Measurements from ENCODE around the gene HSPG2. TPM values are rescaled to one million over a fixed set of nuclear protein-coding genes. Genes with fewer than 3 reads are reported as not detected.
A peak's percentile ranks its signal among the peaks of the same experiment; 100 is the strongest.
"Not testable (repeated sequence)": the region's sequence is repeated elsewhere in the genome, so short reads cannot be mapped to it uniquely, and the experiment has no call there.

HSPG2 gene
- total RNA-seq, 6 experiments from 2014 or later = 275 to 430 (median 297) TPM

DNA sequence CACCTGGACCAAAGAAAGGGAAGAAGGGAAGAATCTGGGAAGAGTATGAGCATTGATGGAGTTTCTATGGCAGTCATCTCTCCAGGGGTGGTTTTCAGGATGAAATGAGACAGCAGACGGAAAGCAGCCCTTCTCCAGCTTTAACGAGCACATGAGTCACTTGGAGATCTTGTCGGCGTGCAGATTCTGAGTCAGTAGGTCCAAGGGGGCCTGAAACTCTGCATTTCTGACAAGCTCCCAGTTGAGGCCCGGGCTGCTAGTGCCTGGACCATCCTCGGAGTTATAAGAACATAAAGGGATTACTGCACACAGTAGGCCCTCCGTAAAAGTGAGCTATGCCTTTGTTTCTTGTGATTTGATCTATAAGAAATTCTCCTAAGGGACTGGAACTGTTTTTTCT, 17.6 kb downstream of the HSPG2 start:
- H3K36me3 Mint-ChIP-seq (ENCODE audit: low read depth) = peaks cover 37% of the 10 kb centered on the region
- no peaks in the 10 kb centered on the region for H3K9me3 Mint-ChIP-seq
- no peaks in the 10 kb centered on the region; the same call in 1 of the 2 replicates for H3K27me3 Mint-ChIP-seq (ENCODE audit: insufficient read depth)
- H3K27ac Mint-ChIP-seq = peak overlapping the region; percentile 94
- H3K4me3 Mint-ChIP-seq = peak overlapping the region; percentile 75
- DNase-seq = peak; percentile 81
- TF ChIP-seq, protein P1, sequence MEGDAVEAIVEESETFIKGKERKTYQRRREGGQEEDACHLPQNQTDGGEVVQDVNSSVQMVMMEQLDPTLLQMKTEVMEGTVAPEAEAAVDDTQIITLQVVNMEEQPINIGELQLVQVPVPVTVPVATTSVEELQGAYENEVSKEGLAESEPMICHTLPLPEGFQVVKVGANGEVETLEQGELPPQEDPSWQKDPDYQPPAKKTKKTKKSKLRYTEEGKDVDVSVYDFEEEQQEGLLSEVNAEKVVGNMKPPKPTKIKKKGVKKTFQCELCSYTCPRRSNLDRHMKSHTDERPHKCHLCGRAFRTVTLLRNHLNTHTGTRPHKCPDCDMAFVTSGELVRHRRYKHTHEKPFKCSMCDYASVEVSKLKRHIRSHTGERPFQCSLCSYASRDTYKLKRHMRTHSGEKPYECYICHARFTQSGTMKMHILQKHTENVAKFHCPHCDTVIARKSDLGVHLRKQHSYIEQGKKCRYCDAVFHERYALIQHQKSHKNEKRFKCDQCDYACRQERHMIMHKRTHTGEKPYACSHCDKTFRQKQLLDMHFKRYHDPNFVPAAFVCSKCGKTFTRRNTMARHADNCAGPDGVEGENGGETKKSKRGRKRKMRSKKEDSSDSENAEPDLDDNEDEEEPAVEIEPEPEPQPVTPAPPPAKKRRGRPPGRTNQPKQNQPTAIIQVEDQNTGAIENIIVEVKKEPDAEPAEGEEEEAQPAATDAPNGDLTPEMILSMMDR (IDR thresholded peaks at IDR 0.05) = no peak
- peaks cover 69% of the 10 kb centered on the region for H3K4me1 Mint-ChIP-seq (ENCODE audit: low read depth)

DNA sequence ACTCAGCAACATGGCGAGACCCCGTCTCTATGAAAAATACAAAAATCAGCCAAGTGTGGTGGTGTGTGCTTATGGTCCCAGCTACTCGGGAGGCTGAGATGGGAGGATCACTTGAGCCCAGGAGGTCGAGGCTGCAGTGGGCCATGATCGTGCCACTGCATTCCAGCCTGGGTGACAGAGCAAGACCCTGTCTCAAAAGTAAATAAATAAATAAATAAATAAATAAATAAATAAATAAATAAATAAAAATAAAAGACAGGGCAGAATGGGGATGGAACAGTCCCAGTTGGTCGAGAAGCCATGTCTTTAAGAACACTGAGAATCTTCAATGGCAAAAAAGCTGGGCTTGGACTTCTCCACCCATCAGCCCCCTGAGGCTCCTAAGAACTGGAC, 19.9 kb downstream of the HSPG2 start:
- H3K27me3 Mint-ChIP-seq (ENCODE audit: insufficient read depth); DNase-seq; H3K9me3 Mint-ChIP-seq; H3K4me3 Mint-ChIP-seq; H3K27ac Mint-ChIP-seq: not testable (repeated sequence)
- Mint-ChIP-seq H3K4me1 (ENCODE audit: low read depth) (peaks cover 67% of the 10 kb centered on the region), H3K36me3 (ENCODE audit: low read depth) (peaks cover 31% of the 10 kb centered on the region)

DNA sequence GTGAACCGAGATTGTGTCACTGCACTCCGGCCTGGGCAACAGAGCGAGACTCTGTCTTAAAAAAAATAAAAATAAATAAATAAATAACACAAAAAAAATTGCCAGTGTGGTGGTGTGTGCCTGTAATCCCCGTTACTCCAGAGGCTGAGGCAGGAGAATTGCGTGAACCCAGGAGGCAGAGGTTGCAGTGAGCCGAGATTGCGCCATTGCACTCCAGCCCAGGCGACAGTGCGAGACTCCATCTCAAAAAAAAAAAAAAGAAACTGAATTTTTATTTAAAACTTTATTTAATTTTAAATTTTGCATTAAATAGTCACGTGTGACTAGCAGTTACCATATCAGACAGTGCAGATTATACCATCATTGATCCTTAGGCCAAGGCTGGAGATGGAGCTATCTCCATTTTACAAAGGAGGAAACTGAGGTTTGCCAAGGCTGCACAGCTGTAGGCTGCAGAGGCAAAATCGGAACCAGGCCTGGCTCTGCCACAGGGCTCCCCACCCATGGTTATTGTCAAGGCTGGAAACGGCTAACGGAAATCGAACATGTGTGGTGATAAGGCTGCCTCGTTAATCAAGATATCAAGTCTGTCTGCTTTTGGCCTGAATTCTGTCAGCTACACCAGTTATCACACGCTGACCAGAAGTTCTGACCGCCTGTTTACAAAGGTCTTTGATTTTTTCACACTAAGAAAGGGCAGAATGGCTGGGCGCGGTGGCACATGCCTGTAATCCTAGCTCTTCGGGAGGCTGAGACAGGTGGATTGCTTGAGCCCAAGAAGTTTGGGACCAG, 20.5 kb downstream of the HSPG2 start:
- peaks cover 27% of the 10 kb centered on the region for H3K36me3 Mint-ChIP-seq (ENCODE audit: low read depth)
- H3K4me3 Mint-ChIP-seq = no peak overlapping the region
- no peak overlapping the region for H3K27ac Mint-ChIP-seq
- DNase-seq = no peak
- H3K4me1 Mint-ChIP-seq (ENCODE audit: low read depth) = peaks cover 67% of the 10 kb centered on the region
- H3K9me3 Mint-ChIP-seq = no peaks in the 10 kb centered on the region
- no peaks in the 10 kb centered on the region; the same call in 1 of the 2 replicates for H3K27me3 Mint-ChIP-seq (ENCODE audit: insufficient read depth)
- TF ChIP-seq, protein P1 (IDR thresholded peaks at IDR 0.05) = no peak

DNA sequence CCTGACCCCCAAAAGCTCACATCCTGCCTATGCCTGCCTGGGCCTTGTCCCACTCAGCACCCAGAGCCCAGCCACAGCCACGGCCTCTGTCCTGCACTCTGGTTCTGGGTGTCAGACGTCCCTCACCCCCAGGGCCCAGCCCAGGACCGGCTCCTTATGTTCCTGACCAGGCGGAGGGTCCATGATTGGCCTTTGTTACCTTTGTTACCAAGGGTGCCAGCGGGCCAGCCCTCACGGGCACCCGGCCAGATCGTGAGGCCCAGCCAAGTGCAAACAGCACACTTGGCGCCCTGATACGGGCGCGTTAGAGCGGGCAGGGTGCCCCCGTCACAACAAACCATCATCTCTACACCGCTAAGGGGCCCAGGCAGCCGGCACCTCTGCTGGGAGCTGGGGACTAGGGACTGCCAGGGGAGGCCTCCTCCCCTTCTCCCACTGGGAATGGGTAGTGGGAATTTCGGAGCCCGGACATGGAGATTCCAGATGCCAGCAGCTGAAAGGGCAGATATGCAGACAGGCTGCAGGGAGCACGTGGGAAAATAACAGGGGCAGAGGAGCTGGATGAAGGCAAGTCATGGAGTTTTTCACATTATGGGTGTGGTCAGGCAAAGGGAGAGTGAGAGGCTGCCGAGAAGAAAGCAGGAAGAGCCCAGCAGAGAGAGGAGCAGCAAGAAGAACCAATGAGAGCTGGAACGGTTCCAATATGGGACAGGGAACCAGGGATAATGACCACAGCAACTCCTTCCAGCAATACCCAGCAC, 22.1 kb downstream of the HSPG2 start:
- DNase-seq = no peak
- Mint-ChIP-seq H3K9me3 (no peaks in the 10 kb centered on the region), H3K36me3 (ENCODE audit: low read depth) (peaks cover 32% of the 10 kb centered on the region), H3K27me3 (ENCODE audit: insufficient read depth) (no peaks in the 10 kb centered on the region; the same call in none of the 2 replicates), H3K4me3 (peak overlapping the region; percentile 13; the same call in 1 of the 2 replicates), H3K27ac (peak overlapping the region; percentile 59), H3K4me1 (ENCODE audit: low read depth) (peaks cover 66% of the 10 kb centered on the region)
- TF ChIP-seq, protein P1 (IDR thresholded peaks at IDR 0.05) = no peak

DNA sequence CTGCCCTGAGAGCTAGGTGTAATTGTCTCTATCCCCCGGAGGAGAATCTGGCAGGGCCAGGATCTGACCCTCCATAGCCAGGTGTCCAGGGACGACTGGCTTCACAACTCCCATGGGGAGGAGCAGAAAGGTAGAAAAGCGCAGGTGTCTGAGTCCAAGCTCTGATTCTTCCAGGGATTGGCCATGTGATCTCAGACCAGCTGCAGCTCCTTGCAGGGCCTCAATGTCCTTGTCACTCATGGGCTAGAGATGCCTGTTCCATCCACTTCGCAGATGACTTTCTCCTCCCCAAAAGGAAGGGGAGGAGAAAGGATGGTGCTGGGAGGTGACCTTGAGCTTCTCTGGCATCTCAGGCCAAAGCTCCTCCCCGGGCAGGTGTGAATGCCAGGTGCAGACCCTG, 22.7 kb downstream of the HSPG2 start:
- DNase-seq = no peak
- Mint-ChIP-seq H3K9me3 (no peaks in the 10 kb centered on the region), H3K36me3 (ENCODE audit: low read depth) (peaks cover 32% of the 10 kb centered on the region), H3K4me3 (no peak overlapping the region), H3K27me3 (ENCODE audit: insufficient read depth) (no peaks in the 10 kb centered on the region; the same call in none of the 2 replicates), H3K4me1 (ENCODE audit: low read depth) (peaks cover 66% of the 10 kb centered on the region), H3K27ac (no peak overlapping the region)
- TF ChIP-seq, protein P1 (IDR thresholded peaks at IDR 0.05) = no peak

DNA sequence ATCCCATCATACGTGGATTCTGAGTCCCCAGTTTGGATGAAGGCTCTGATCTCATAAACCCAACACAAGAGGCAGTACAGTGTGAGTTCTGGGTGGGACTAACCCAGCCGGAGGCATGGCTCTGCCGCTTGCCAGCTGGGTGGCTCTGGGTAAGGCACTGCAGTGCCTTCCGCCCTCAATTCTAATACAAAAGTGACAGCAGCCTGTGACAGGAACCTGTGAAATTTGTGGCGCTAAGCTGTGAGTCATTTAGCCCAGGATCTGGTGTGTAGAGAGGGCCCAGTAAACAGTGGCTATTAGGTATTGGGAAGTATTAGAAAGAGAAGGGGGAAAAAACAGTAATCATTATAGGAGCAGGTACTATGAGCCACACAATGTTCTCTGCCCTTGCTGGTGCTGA, 23.3 kb downstream of the HSPG2 start:
- no peaks in the 10 kb centered on the region; the same call in none of the 2 replicates for H3K27me3 Mint-ChIP-seq (ENCODE audit: insufficient read depth)
- peaks cover 25% of the 10 kb centered on the region for H3K36me3 Mint-ChIP-seq (ENCODE audit: low read depth)
- H3K4me3 Mint-ChIP-seq = no peak overlapping the region
- H3K27ac Mint-ChIP-seq = peak overlapping the region; percentile 53
- no peaks in the 10 kb centered on the region for H3K9me3 Mint-ChIP-seq
- no peak for DNase-seq
- H3K4me1 Mint-ChIP-seq (ENCODE audit: low read depth) = peaks cover 66% of the 10 kb centered on the region
- TF ChIP-seq, protein P1 (IDR thresholded peaks at IDR 0.05) = no peak

Data from HFFc6 (cell line).